Measurements from ENCODE around the gene SLC24A2.

The SLC24A2 gene

GRCh38 chr9:19757745-19758144, 31.1 kb downstream of the SLC24A2 start:
- DNase-seq, result no peak

- DNase-seq, result no peak
Observed at GRCh38 chr9:19754921-19755320, 33.9 kb downstream of the SLC24A2 start.

- DNase-seq, result no peak
Observed at GRCh38 chr9:19748278-19749126, 40.3 kb downstream of the SLC24A2 start.

- DNase-seq, result no peak
Observed at GRCh38 chr9:19746223-19746622, 42.6 kb downstream of the SLC24A2 start.

- DNase-seq, result no peak
Observed at GRCh38 chr9:19741178-19741577, 47.7 kb downstream of the SLC24A2 start.
